B cell (primary cell): ENCODE measurements around the gene YJEFN3. TPM values are rescaled to one million over a fixed set of nuclear protein-coding genes. Genes with fewer than 3 reads are reported as not detected.

ENCODE experiments used
- ATAC-seq: fragments of 200-7000 bp; cut with Tn5 transposase; one replicate; pipeline ENCODE4 v1.10.0; 2021; ENCODE audit warnings: low read depth, mild to moderate bottlenecking, moderate number of reproducible peaks, moderate library complexity
- CTCF ChIA-PET: fragments of 350-600 bp; sonication (Branson Sonifier 250); formaldehyde crosslinking; loops from one replicate; lab custom pipeline; 2021; ENCODE audit warnings: antibody characterized with exemption, inconsistent platforms; lab: Charles Lee
- POLR2A ChIA-PET: fragments of 350-600 bp; sonication (Branson Sonifier 250); formaldehyde crosslinking; loops from one replicate; lab custom pipeline; 2021; ENCODE audit warnings: antibody characterized with exemption; lab: Charles Lee
- DNase-seq: peaks from one replicate; pipeline ENCODE4 v3.0.0; 2013
- H2AFZ ChIP-seq: 2 replicates; pipeline ENCODE4 v1.6.1; 2012; ENCODE audit warnings: mild to moderate bottlenecking, low read depth, low read length; ENCODE audit not compliant: insufficient read depth, poor library complexity, severe bottlenecking
- H3K27ac ChIP-seq, 2 donors: 1 replicate in 1 of 2; 2 replicates in 1 of 2; pipeline ENCODE4 v1.5.1; 2012 to 2013; ENCODE audit warnings: low read length in 2 of 2, mild to moderate bottlenecking in 2 of 2, moderate library complexity in 1 of 2
- H3K27me3 ChIP-seq, 4 experiments: fragments of 200-600 bp in 1 of 4; sonication (generic) in 1 of 4; replicated peaks in 1 of 4; 1 replicate in 2 of 4; 2 replicates in 2 of 4; pipeline versions ENCODE4 v1.6.1 to v1.7.0; 2013 to 2016; ENCODE audit warnings: low read length in 3 of 4, mild to moderate bottlenecking in 2 of 4, mixed read lengths in 1 of 4, moderate library complexity in 1 of 4; ENCODE audit not compliant: insufficient read depth in 4 of 4, control insufficient read depth in 3 of 4; ENCODE audit errors: control extremely low read depth in 1 of 4
- H3K36me3 ChIP-seq, 2 experiments: replicated peaks in 1 of 2; 1 replicate in 1 of 2; 2 replicates in 1 of 2; pipeline versions ENCODE4 v1.6.1 to v1.7.1; 2013; ENCODE audit warnings: low read length in 1 of 2; ENCODE audit not compliant: insufficient read depth in 2 of 2, control insufficient read depth in 1 of 2; ENCODE audit errors: control extremely low read depth in 1 of 2, extremely low read depth in 1 of 2
- H3K4me1 ChIP-seq, 2 donors: fragments of 200-600 bp in 1 of 2; sonication (generic) in 1 of 2; 1 replicate in 1 of 2; 2 replicates in 1 of 2; pipeline versions ENCODE4 v1.5.1 to v1.6.1; 2013 to 2017; ENCODE audit warnings: low read length in 2 of 2; ENCODE audit not compliant: control insufficient read depth in 2 of 2, insufficient read depth in 2 of 2
- H3K4me2 ChIP-seq: replicated peaks from 2 replicates; pipeline ENCODE3; 2012; ENCODE audit warnings: mild to moderate bottlenecking, low read depth, low read length; ENCODE audit not compliant: poor library complexity, severe bottlenecking
- H3K4me3 ChIP-seq, 5 experiments: fragments of 200-600 bp in 1 of 5; sonication (generic) in 1 of 5; 1 replicate in 3 of 5; 2 replicates in 2 of 5; pipeline versions ENCODE4 v1.5.1 to v1.7.0; 2011 to 2016; ENCODE audit warnings: low read length in 4 of 5, mild to moderate bottlenecking in 4 of 5, low read depth in 2 of 5, control low read depth in 1 of 5, moderate library complexity in 1 of 5; ENCODE audit not compliant: insufficient read depth in 1 of 5; ENCODE audit errors: control extremely low read depth in 1 of 5, extremely low read depth in 1 of 5
- H3K79me2 ChIP-seq: fragments of 200-600 bp; sonication (generic); one replicate; pipeline ENCODE4 v1.6.0; 2016; ENCODE audit warnings: low read length; ENCODE audit not compliant: control insufficient read depth, insufficient read depth
- H3K9ac ChIP-seq: fragments of 200-600 bp; sonication (generic); 2 replicates; pipeline ENCODE4 v1.6.1; 2017; ENCODE audit warnings: mild to moderate bottlenecking, low read length, moderate library complexity
- H3K9me3 ChIP-seq, 3 donors: one replicate each; pipeline versions ENCODE4 v1.6.1 to v1.7.1; 2013; ENCODE audit warnings: low read length in 2 of 3; ENCODE audit not compliant: control insufficient read depth in 2 of 3, insufficient read depth in 1 of 3; ENCODE audit errors: control extremely low read depth in 1 of 3
- H4K20me1 ChIP-seq: 2 replicates; pipeline ENCODE4 v1.6.0; 2012; ENCODE audit warnings: mild to moderate bottlenecking, low read length; ENCODE audit not compliant: insufficient read depth, control insufficient read depth, poor library complexity, severe bottlenecking
- H3K27ac Mint-ChIP-seq: one replicate; pipeline ENCODE4 v1.8.0; 2021; ENCODE audit warnings: mixed read lengths
- H3K27me3 Mint-ChIP-seq: one replicate; pipeline ENCODE4 v1.8.0; 2021; ENCODE audit warnings: mixed read lengths
- H3K4me1 Mint-ChIP-seq: one replicate; pipeline ENCODE4 v1.8.0; 2021; ENCODE audit warnings: mixed read lengths
- H3K4me3 Mint-ChIP-seq: one replicate; pipeline ENCODE4 v1.8.0; 2021; ENCODE audit warnings: mixed read lengths
- H3K9me3 Mint-ChIP-seq: one replicate; pipeline ENCODE4 v1.8.0; 2022; ENCODE audit warnings: mixed read lengths; ENCODE audit not compliant: insufficient read depth
- CTCF ChIP-seq: fragments of 200-600 bp; IDR thresholded peaks from one replicate; pipeline ENCODE4 v1.8.0; 2022; ENCODE audit warnings: antibody characterized with exemption, mild to moderate bottlenecking
- EZH2 ChIP-seq: IDR thresholded peaks from 2 replicates; pipeline ENCODE4 v1.6.1; 2012; ENCODE audit warnings: borderline replicate concordance, low read depth, mild to moderate bottlenecking, moderate library complexity, low read length; ENCODE audit not compliant: insufficient read depth, poor library complexity, severe bottlenecking
- WGBS: methylation state at CpG from one replicate; pipeline ENCODE4 v1.1.5; 2013; ENCODE audit warnings: missing lambda C conversion rate; ENCODE audit not compliant: insufficient coverage; 5-methylcytosine and 5-hydroxymethylcytosine counted together
- intact Hi-C: fragments of 100-400 bp; cut with micrococcal nuclease; formaldehyde crosslinking; loops from one replicate; pipeline ENCODE4 v1.10.0; 2022
- polyA plus RNA-seq: library from polyadenylated mRNA; depleted of rRNA; stranded (reverse); fragments of >200 nt; gene quantifications from 2 replicates; pipeline ENCODE4 v1.2.3, GENCODE V29; 2012
- total RNA-seq, 2 donors: library from RNA; stranded (reverse); fragments of 120-200 nt in 1 of 2; gene quantifications; 1 replicate in 1 of 2; 2 replicates in 1 of 2; pipeline versions ENCODE4 v1.2.3 to v1.2.4, GENCODE V29; 2013 to 2022

The YJEFN3 gene
- total and polyA plus RNA-seq, 2 donors (not counting 1 experiment from before 2014, with no cell fraction given): 7.1 to 8.8 TPM

DNA sequence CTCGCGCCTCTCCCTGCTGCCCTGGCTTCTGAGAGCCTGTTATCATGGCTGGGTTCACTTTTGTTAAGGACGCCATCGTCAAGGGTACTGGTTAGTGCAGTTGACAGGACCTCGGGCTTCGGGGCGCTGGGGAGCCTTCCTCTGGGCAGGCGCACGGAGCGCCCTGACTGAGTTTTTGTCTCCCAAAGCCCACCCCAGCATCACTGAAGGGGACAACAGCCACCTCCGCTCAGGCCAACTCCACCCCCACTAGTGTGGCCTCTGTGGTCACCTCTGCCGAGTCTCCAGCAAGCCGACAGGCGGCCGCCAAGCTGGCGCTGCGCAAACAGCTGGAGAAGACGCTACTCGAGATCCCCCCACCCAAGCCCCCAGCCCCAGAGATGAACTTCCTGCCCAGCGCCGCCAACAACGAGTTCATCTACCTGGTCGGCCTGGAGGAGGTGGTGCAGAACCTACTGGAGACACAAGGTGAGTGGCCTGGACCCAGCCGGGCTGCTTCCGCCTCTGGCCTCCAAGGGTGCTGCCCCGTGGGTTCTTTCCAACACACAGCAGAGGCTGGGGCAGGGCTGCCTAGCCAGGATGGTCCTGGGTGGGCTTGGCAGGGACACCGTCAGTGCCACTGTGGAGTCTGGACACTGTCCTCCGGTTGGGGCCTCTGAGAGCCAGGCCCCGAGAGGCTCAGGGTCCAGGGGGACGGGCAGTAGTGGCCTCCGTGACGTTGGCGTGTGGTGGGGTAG lies 30.3 kb upstream of the YJEFN3 start:
- H3K4me2 ChIP-seq: no peak overlapping the region
- H2AFZ ChIP-seq: no peak overlapping the region
- H3K27me3 ChIP-seq: no peaks in the 10 kb centered on the region
- peaks cover 5% of the 10 kb centered on the region for H4K20me1 ChIP-seq
- H3K9ac ChIP-seq: no peak overlapping the region
- no peak for DNase-seq
- no peak for ATAC-seq
- TF ChIP-seq EZH2 (no peak), CTCF (no peak)
- POLR2A ChIA-PET: no interaction called here
- Mint-ChIP-seq H3K9me3 (no peaks in the 10 kb centered on the region), H3K27ac (no peak overlapping the region), H3K4me1 (no peaks in the 10 kb centered on the region), H3K4me3 (no peak overlapping the region), H3K27me3 (no peaks in the 10 kb centered on the region)
- peaks cover 54% of the 10 kb centered on the region for H3K79me2 ChIP-seq
- H3K4me3 ChIP-seq: no peak overlapping the region
- 97% methylated on average over 33 of the region's 33 CpGs for WGBS
- intact Hi-C loops: no loop called here
- H3K36me3 ChIP-seq: peaks cover 0 to 81% of the 10 kb centered on the region in 2 experiments
- H3K4me1 ChIP-seq: no peaks in the 10 kb centered on the region
- CTCF ChIA-PET: no interaction called here
- no peaks in the 10 kb centered on the region for H3K9me3 ChIP-seq
- no peak overlapping the region for H3K27ac ChIP-seq

DNA sequence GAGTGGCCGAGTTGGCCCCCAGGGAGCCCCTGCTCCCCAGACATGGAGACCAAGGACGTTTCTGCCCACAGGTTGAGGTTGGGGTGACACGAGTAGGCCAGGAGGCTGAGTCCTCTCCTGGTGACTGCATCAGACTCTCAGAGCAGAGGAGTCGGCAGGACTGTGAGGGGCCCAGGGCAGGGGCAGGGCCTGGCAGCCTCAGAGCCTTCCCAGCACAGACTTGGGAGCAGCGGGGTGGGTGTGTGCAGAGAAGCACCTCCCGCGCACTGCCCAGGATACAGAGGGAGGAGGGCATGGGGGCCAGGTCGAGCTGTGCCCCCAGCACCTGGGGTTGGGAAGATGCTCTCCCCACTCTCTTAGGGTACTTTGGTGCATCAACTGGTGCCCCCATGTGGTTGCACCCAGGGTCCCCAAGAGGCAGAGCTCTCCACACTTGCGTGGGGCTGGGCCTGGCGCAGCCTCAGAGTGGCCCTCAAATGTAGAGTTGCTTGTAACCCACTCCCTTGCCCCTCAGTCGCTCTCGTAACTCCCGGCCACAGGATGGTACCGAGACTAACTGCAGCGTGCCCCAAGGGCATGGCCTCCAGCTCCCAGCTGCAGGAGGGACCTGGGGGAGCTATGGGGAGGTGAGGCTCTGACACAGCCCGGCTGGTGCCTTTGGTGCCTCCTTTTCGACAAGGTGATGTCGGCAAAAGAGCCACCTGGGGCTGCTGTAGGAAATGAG lies 29.3 kb upstream of the YJEFN3 start:
- WGBS: 93% methylated on average over 18 of the region's 18 CpGs

More for the DNA sequence above, 29.3 kb upstream of the YJEFN3 start:
- Histone ChIP-seq H3K4me3 (no peak overlapping the region), H3K27ac (no peak overlapping the region), H3K9me3 (no peaks in the 10 kb centered on the region), H3K9ac (no peak overlapping the region), H3K4me1 (no peaks in the 10 kb centered on the region), H4K20me1 (peaks cover 5% of the 10 kb centered on the region), H3K79me2 (peaks cover 46% of the 10 kb centered on the region), H2AFZ (no peak overlapping the region), H3K36me3 (peaks cover 0 to 83% of the 10 kb centered on the region in 2 experiments), H3K27me3 (no peaks in the 10 kb centered on the region), H3K4me2 (no peak overlapping the region)
- ATAC-seq: no peak
- CTCF ChIA-PET: no interaction called here
- TF ChIP-seq EZH2 (no peak), CTCF (no peak)
- POLR2A ChIA-PET: no interaction called here
- Mint-ChIP-seq H3K27me3 (no peaks in the 10 kb centered on the region), H3K4me1 (no peaks in the 10 kb centered on the region), H3K9me3 (no peaks in the 10 kb centered on the region), H3K27ac (no peak overlapping the region), H3K4me3 (no peak overlapping the region)
- DNase-seq: no peak
- intact Hi-C loops: no loop called here
